Neural cell (in vitro differentiated cells): Measurements from ENCODE around the gene HPS5. TPM values are rescaled to one million over a fixed set of nuclear protein-coding genes. Genes with fewer than 3 reads are reported as not detected.

Experiments
- H2AFZ ChIP-seq: fragments of 200-600, 300-800 bp; sonication (generic), shearing (Covaris generic); 2 replicates; pipeline ENCODE4 v1.6.0; 2014; ENCODE audit warnings: low read depth, mild to moderate bottlenecking, antibody characterized with exemption, low read length, moderate library complexity
- H3F3A ChIP-seq: fragments of 200-600 bp; shearing (Covaris generic); 2 replicates; pipeline ENCODE4 v1.6.1; 2016; ENCODE audit warnings: mild to moderate bottlenecking, moderate library complexity, mixed read lengths, antibody characterized with exemption, low read length; ENCODE audit not compliant: insufficient read depth, poor library complexity, severe bottlenecking
- H3K27ac ChIP-seq: fragments of 200-600, 300-800 bp; sonication (generic), shearing (Covaris generic); 2 replicates; pipeline ENCODE4 v1.5.1; 2014; ENCODE audit warnings: mild to moderate bottlenecking, low read length, moderate library complexity
- H3K27me3 ChIP-seq: fragments of 300-800, 200-600 bp; sonication (generic), shearing (Covaris generic); 2 replicates; pipeline ENCODE4 v1.6.0; 2014; ENCODE audit warnings: mild to moderate bottlenecking, low read depth, low read length, moderate library complexity; ENCODE audit not compliant: insufficient read depth
- H3K36me3 ChIP-seq: fragments of 300-800, 200-600 bp; sonication (generic), shearing (Covaris generic); 2 replicates; pipeline ENCODE4 v1.5.1; 2014; ENCODE audit warnings: mild to moderate bottlenecking, antibody characterized with exemption, low read length, moderate library complexity; ENCODE audit not compliant: insufficient read depth
- H3K4me2 ChIP-seq: fragments of 300-800, 200-600 bp; sonication (generic), shearing (Covaris generic); 2 replicates; pipeline ENCODE4 v1.6.0; 2014; ENCODE audit warnings: mild to moderate bottlenecking, low read length
- H3K4me3 ChIP-seq: fragments of 300-800, 200-600 bp; sonication (generic), shearing (Covaris generic); 2 replicates; pipeline ENCODE4 v1.5.1; 2014; ENCODE audit warnings: mild to moderate bottlenecking, low read length, moderate library complexity
- H3K79me2 ChIP-seq: fragments of 200-600 bp; shearing (Covaris generic); replicated peaks from 2 replicates; pipeline ENCODE4 v1.6.0; 2014; ENCODE audit warnings: mild to moderate bottlenecking, low read length, moderate library complexity; ENCODE audit not compliant: insufficient read depth
- H3K9ac ChIP-seq: fragments of 300-800, 200-600 bp; sonication (generic), shearing (Covaris generic); 2 replicates; pipeline ENCODE4 v1.6.1; 2016; ENCODE audit warnings: mild to moderate bottlenecking, low read length, mixed read lengths
- H3K9me2 ChIP-seq: fragments of 200-600 bp; shearing (Covaris generic); 2 replicates; pipeline ENCODE4 v1.6.1; 2016; ENCODE audit warnings: mild to moderate bottlenecking, low read length, mixed read lengths; ENCODE audit not compliant: insufficient read depth
- H3K9me3 ChIP-seq: fragments of 200-600, 300-800 bp; sonication (generic), shearing (Covaris generic); 2 replicates; pipeline ENCODE4 v1.6.1; 2016; ENCODE audit warnings: mild to moderate bottlenecking, mixed run types, low read length, moderate library complexity, mixed read lengths
- H4K20me1 ChIP-seq: fragments of 200-600 bp; shearing (Covaris generic); 2 replicates; pipeline ENCODE4 v1.6.1; 2016; ENCODE audit warnings: mild to moderate bottlenecking, mixed run types; ENCODE audit not compliant: insufficient read depth
- CTCF ChIP-seq: fragments of 450-650 bp; IDR thresholded peaks from 2 replicates; pipeline ENCODE4 v1.5.1; 2014; ENCODE audit warnings: antibody characterized with exemption, mild to moderate bottlenecking, moderate library complexity; ENCODE audit not compliant: poor library complexity, severe bottlenecking
- EP300 ChIP-seq: fragments of 450-650 bp; conservative IDR thresholded peaks from 2 replicates; pipeline ENCODE4 v1.6.1; 2014; ENCODE audit warnings: antibody characterized with exemption, mild to moderate bottlenecking, moderate library complexity; ENCODE audit not compliant: poor library complexity, severe bottlenecking
- EZH2 ChIP-seq: fragments of 200-600, 300-800 bp; shearing (Covaris generic), sonication (generic); IDR thresholded peaks from 2 replicates; pipeline ENCODE4 v1.6.1; 2014; ENCODE audit warnings: antibody characterized with exemption, low read length, borderline replicate concordance, mild to moderate bottlenecking; ENCODE audit not compliant: insufficient read depth, poor library complexity, severe bottlenecking
- MXI1 ChIP-seq: fragments of 450-650 bp; conservative IDR thresholded peaks from 2 replicates; pipeline ENCODE4 v1.6.1; 2014; ENCODE audit warnings: antibody characterized with exemption, mild to moderate bottlenecking; ENCODE audit not compliant: poor library complexity, severe bottlenecking
- POLR2AphosphoS5 ChIP-seq: IDR thresholded peaks from 2 replicates; pipeline ENCODE4 v1.6.1; 2012
- RAD21 ChIP-seq: fragments of 450-650 bp; conservative IDR thresholded peaks from 2 replicates; pipeline ENCODE4 v1.6.1; 2014; ENCODE audit warnings: antibody characterized with exemption, mild to moderate bottlenecking, moderate library complexity
- SMC3 ChIP-seq: fragments of 450-650 bp; conservative IDR thresholded peaks from 2 replicates; pipeline ENCODE4 v1.6.1; 2014; ENCODE audit warnings: antibody characterized with exemption, mild to moderate bottlenecking, moderate library complexity; ENCODE audit not compliant: poor library complexity
- TAF1 ChIP-seq: IDR thresholded peaks from 2 replicates; pipeline ENCODE4 v1.6.1; 2012; ENCODE audit warnings: low read depth
- polyA plus RNA-seq: library from polyadenylated mRNA; depleted of rRNA; stranded (reverse); fragments of >200 nt; gene quantifications from 2 replicates; pipeline ENCODE4 v1.2.3, GENCODE V29; 2014
- TF ChIP-seq, protein P1 (sequence below): IDR thresholded peaks from 2 replicates; pipeline ENCODE4 v1.6.1; 2012; ENCODE audit warnings: borderline replicate concordance

Gene HPS5
- polyA plus RNA-seq, 1 donor from 2014 or later: 28.5 TPM

- Histone ChIP-seq H3K4me3 (no peak overlapping the region), H3K4me2 (no peak overlapping the region), H2AFZ (no peak overlapping the region), H4K20me1 (no peaks in the 10 kb centered on the region), H3K9me2 (no peaks in the 10 kb centered on the region), H3F3A (no peaks in the 10 kb centered on the region), H3K27ac (no peak overlapping the region), H3K9me3 (no peaks in the 10 kb centered on the region), H3K9ac (no peak overlapping the region), H3K27me3 (no peaks in the 10 kb centered on the region), H3K36me3 (peaks cover 4% of the 10 kb centered on the region), H3K79me2 (no peaks in the 10 kb centered on the region)
- TF ChIP-seq TAF1 (no peak), EZH2 (no peak), SMC3 (no peak), MXI1 (no peak), POLR2AphosphoS5 (no peak), CTCF (no peak), RAD21 (no peak), EP300 (no peak)
- TF ChIP-seq, protein P1, sequence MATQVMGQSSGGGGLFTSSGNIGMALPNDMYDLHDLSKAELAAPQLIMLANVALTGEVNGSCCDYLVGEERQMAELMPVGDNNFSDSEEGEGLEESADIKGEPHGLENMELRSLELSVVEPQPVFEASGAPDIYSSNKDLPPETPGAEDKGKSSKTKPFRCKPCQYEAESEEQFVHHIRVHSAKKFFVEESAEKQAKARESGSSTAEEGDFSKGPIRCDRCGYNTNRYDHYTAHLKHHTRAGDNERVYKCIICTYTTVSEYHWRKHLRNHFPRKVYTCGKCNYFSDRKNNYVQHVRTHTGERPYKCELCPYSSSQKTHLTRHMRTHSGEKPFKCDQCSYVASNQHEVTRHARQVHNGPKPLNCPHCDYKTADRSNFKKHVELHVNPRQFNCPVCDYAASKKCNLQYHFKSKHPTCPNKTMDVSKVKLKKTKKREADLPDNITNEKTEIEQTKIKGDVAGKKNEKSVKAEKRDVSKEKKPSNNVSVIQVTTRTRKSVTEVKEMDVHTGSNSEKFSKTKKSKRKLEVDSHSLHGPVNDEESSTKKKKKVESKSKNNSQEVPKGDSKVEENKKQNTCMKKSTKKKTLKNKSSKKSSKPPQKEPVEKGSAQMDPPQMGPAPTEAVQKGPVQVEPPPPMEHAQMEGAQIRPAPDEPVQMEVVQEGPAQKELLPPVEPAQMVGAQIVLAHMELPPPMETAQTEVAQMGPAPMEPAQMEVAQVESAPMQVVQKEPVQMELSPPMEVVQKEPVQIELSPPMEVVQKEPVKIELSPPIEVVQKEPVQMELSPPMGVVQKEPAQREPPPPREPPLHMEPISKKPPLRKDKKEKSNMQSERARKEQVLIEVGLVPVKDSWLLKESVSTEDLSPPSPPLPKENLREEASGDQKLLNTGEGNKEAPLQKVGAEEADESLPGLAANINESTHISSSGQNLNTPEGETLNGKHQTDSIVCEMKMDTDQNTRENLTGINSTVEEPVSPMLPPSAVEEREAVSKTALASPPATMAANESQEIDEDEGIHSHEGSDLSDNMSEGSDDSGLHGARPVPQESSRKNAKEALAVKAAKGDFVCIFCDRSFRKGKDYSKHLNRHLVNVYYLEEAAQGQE: no peak
Measured at GRCh38 chr11:18347471-18348125, 25.7 kb upstream of the HPS5 start.

GRCh38 chr11:18332891-18333290 lies 11.0 kb upstream of the HPS5 start:
- H3K4me2 ChIP-seq: no peak overlapping the region
- H3K9me2 ChIP-seq: no peaks in the 10 kb centered on the region
- H3K79me2 ChIP-seq: peaks cover 7% of the 10 kb centered on the region
- H3K36me3 ChIP-seq: peaks cover 13% of the 10 kb centered on the region
- TF ChIP-seq EZH2 (no peak), RAD21 (no peak), CTCF (no peak), POLR2AphosphoS5 (no peak), SMC3 (no peak), MXI1 (no peak), EP300 (no peak), TAF1 (no peak)
- TF ChIP-seq, protein P1: no peak
- H3K9ac ChIP-seq: no peak overlapping the region
- H4K20me1 ChIP-seq: no peaks in the 10 kb centered on the region
- no peak overlapping the region for H2AFZ ChIP-seq
- H3K9me3 ChIP-seq: no peaks in the 10 kb centered on the region
- no peak overlapping the region for H3K27ac ChIP-seq
- no peaks in the 10 kb centered on the region for H3F3A ChIP-seq
- no peak overlapping the region for H3K4me3 ChIP-seq
- H3K27me3 ChIP-seq: no peaks in the 10 kb centered on the region
